Body of pancreas (tissue), 4 donors: ENCODE data around the gene THOC2. TPM values are rescaled to one million over a fixed set of nuclear protein-coding genes. Genes with fewer than 3 reads are reported as not detected.

Source experiments
- ATAC-seq: fragments of 150-250 bp; one replicate; pipeline ENCODE4 v1.9.1; 2016
- DNase-seq, 4 donors: peaks; one replicate each; pipeline ENCODE4 v3.0.0-alpha.2; 2019
- H3K27ac ChIP-seq, 4 donors: fragments of 200-600 bp; sonication (generic); 1 replicate in 3 of 4; 2 replicates in 1 of 4; pipeline versions ENCODE4 v1.5.1 to v1.6.1; 2016 to 2019; ENCODE audit warnings: mild to moderate bottlenecking in 1 of 4, mixed read lengths in 1 of 4, moderate library complexity in 1 of 4
- H3K27me3 ChIP-seq, 2 donors: fragments of 200-600 bp; sonication (generic); one replicate each; pipeline ENCODE4 v1.6.0; 2016; ENCODE audit warnings: mild to moderate bottlenecking in 1 of 2
- H3K36me3 ChIP-seq, 2 donors: fragments of 200-600 bp; sonication (generic); replicated peaks in 1 of 2; 2 replicates each; pipeline ENCODE4 v1.5.1; 2016; ENCODE audit warnings: low read depth in 2 of 2; ENCODE audit not compliant: insufficient read depth in 1 of 2
- H3K4me1 ChIP-seq: fragments of 200-600 bp; sonication (generic); one replicate; pipeline ENCODE4 v1.6.0; 2016
- H3K4me3 ChIP-seq, 2 donors: fragments of 200-600 bp; sonication (generic); 1 replicate in 1 of 2; 2 replicates in 1 of 2; pipeline ENCODE4 v1.5.1; 2016 to 2019
- H3K9me3 ChIP-seq, 3 donors: fragments of 200-600 bp; sonication (generic); 1 replicate in 2 of 3; 2 replicates in 1 of 3; pipeline ENCODE4 v1.5.1; 2016
- CTCF ChIP-seq, 7 experiments: fragments of 450-650 bp in 4 of 7; fragments of 200-600 bp in 3 of 7; sonication (generic) in 3 of 7; IDR thresholded peaks; one replicate each; pipeline ENCODE4 v1.5.1; 2016 to 2019; ENCODE audit warnings: antibody characterized with exemption in 7 of 7
- POLR2A ChIP-seq, 3 donors: fragments of 450-650 bp; IDR thresholded peaks; one replicate each; pipeline ENCODE4 v1.6.1; 2016; ENCODE audit warnings: antibody characterized with exemption in 3 of 3, mild to moderate bottlenecking in 2 of 3
- WGBS, 2 donors: methylation state at CpG; one replicate each; pipeline ENCODE4 v1.1.5; 2017; 5-methylcytosine and 5-hydroxymethylcytosine counted together
- intact Hi-C: fragments of 100-400 bp; cut with DNase I; formaldehyde crosslinking; loops from one replicate; pipeline ENCODE4 v1.15.1; 2023
- small RNA-seq: library from RNA; depleted of rRNA; stranded (forward); fragments of <200 nt; gene quantifications from one replicate; pipeline ENCODE3, GENCODE V24; 2016
- total RNA-seq, 2 donors: library from RNA; depleted of rRNA; stranded (reverse); fragments of >200 nt; gene quantifications; one replicate each; pipeline ENCODE4 v1.1.0, GENCODE V29; 2016

The THOC2 gene
- total RNA-seq, 2 donors from 2014 or later, result 53.7 to 77.5 TPM

GRCh38 chrX:123562342-123563146 lies 170.3 kb downstream of the THOC2 start:
- H3K4me1 ChIP-seq, result no peaks in the 10 kb centered on the region
- no peaks in the 10 kb centered on the region for H3K27me3 ChIP-seq
- no peak overlapping the region for H3K4me3 ChIP-seq
- no peak overlapping the region for H3K27ac ChIP-seq
- H3K9me3 ChIP-seq, result no peaks in the 10 kb centered on the region
- TF ChIP-seq CTCF (IDR thresholded peaks at IDR 0.05), result no peak
- no peak for TF ChIP-seq POLR2A (IDR thresholded peaks at IDR 0.05)
- H3K36me3 ChIP-seq, result no peaks in the 10 kb centered on the region
- DNase-seq (no peak), ATAC-seq (no peak)
- intact Hi-C loops, result no loop called here
- WGBS, 2 donors, result 93 to 94% methylated on average over 11 to 22 of the region's 32 CpGs

- DNase-seq (no peak), ATAC-seq (no peak)
- Histone ChIP-seq H3K27me3 (no peaks in the 10 kb centered on the region), H3K9me3 (no peaks in the 10 kb centered on the region), H3K4me3 (no peak overlapping the region), H3K36me3 (no peaks in the 10 kb centered on the region), H3K4me1 (no peaks in the 10 kb centered on the region), H3K27ac (no peak overlapping the region)
- no peak for TF ChIP-seq POLR2A (IDR thresholded peaks at IDR 0.05)
- TF ChIP-seq CTCF (IDR thresholded peaks at IDR 0.05), result no peak
- 89 to 96% methylated on average over 10 to 21 of the region's 28 CpGs for WGBS, 2 donors
- intact Hi-C loops, result no loop called here
Observed at GRCh38 chrX:123561439-123562215, 171.2 kb downstream of the THOC2 start.

- Histone ChIP-seq H3K9me3 (no peaks in the 10 kb centered on the region), H3K36me3 (no peaks in the 10 kb centered on the region), H3K27me3 (no peaks in the 10 kb centered on the region), H3K4me3 (no peak overlapping the region), H3K27ac (no peak overlapping the region), H3K4me1 (no peaks in the 10 kb centered on the region)
- ATAC-seq, result no peak
- intact Hi-C loops, result no loop called here
- no peak for DNase-seq
- TF ChIP-seq POLR2A (IDR thresholded peaks at IDR 0.05), result no peak
- TF ChIP-seq CTCF (IDR thresholded peaks at IDR 0.05), result no peak
- WGBS, 2 donors, result 94 to 100% methylated on average over 1 of the region's 1 CpG
Observed at GRCh38 chrX:123550829-123551228, 182.0 kb downstream of the THOC2 start.

Small RNAs within 50 kb of the gene (small RNA-seq; reads per million reads assigned to genes)
- gene AL030996.1 (not detected), gene RNU7-69P (not detected)

Other genes with a start within 250 kb of the THOC2 start
- 10 to 100 TPM; 20.4 to 22.1 TPM for gene XIAP, start 127.0 kb upstream of the THOC2 start, total RNA-seq
- gene STAG2, start 228.7 kb upstream of the THOC2 start, total RNA-seq, result 10 to 100 TPM; 26.4 to 39.2 TPM